Adrenal gland (tissue), 5 donors: ENCODE measurements around the gene PFDN5.

Experiments
- CTCF ChIP-seq, 6 experiments: fragments of 450-650 bp in 4 of 6; fragments of 200-600 bp in 2 of 6; sonication (generic) in 1 of 6; IDR thresholded peaks; 1 replicate in 5 of 6; 2 replicates in 1 of 6; pipeline versions ENCODE4 v1.5.1 to v1.8.0; 2016 to 2021; ENCODE audit warnings: antibody characterized with exemption in 6 of 6, mild to moderate bottlenecking in 2 of 6, moderate library complexity in 1 of 6
- POLR2A ChIP-seq, 2 donors: fragments of 450-650 bp; IDR thresholded peaks; one replicate each; pipeline ENCODE4 v1.6.1; 2017; ENCODE audit warnings: antibody characterized with exemption in 2 of 2, mild to moderate bottlenecking in 2 of 2, moderate library complexity in 1 of 2
- donor health status: DM: no; HTN: no; CAD: no.

- TF ChIP-seq CTCF (IDR thresholded peaks at IDR 0.05): no peak
- no peak for TF ChIP-seq POLR2A (IDR thresholded peaks at IDR 0.05)
These were observed 20.9 kb upstream of the PFDN5 start for GRCh38 chr12:53274445-53274844.
